Activated CD4-positive, CD25-positive, alpha-beta regulatory T cell treated with anti-CD3 and anti-CD28 coated beads, Interleukin-2, amount 50 U/mL, for 16 hours (primary cell): ENCODE measurements around the gene ELP5.

Experiments
- DNase-seq: peaks from one replicate; pipeline ENCODE4 v3.0.0-alpha.2; 2020; ENCODE audit warnings: low read depth, low spot score

The ELP5 gene, protein sequence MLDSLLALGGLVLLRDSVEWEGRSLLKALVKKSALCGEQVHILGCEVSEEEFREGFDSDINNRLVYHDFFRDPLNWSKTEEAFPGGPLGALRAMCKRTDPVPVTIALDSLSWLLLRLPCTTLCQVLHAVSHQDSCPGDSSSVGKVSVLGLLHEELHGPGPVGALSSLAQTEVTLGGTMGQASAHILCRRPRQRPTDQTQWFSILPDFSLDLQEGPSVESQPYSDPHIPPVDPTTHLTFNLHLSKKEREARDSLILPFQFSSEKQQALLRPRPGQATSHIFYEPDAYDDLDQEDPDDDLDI

DNA sequence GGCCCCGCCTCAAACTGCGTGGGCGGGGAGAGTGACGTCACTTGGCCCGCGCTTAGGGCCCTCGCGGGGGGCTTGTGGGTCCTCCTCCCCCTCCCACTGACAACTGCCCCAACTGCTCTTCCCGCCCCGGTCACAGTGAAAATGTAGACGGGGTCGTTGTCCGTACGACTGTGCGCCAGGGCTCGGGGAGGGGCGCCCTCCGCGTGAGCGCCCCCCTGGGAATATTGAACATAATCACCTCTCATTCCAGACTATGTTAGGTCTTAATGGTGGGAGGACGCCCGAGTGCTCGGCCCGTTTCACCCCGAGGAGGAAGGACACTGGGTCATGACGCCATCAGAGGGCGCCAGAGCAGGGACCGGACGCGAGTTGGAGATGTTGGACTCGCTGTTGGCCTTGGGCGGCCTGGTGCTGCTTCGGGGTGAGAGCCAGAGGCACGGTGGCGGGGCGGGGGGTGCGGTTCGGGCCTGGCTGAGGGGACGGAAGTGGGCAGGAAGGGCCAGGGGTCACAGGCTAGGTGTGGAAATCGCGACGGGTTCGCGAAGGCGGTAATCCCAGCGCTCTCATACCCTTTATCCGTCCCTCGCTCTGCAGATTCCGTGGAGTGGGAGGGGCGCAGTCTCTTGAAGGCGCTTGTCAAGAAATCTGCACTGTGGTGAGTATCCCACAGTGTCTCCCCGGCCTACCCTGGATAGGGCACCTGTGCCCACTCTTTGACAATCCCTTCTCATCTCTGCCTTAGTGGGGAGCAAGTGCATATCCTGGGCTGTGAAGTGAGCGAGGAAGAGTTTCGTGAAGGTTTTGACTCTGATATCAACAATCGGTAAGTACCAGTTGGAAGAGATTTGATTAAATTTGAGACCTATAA is at the start of gene ELP5:
Gene ELP5 (plus strand): TSS at position 40 of the 868 bp plus-strand sequence. CDS start 336 bp downstream, at position 376.
- DNase-seq, result peak; percentile 81

DNA sequence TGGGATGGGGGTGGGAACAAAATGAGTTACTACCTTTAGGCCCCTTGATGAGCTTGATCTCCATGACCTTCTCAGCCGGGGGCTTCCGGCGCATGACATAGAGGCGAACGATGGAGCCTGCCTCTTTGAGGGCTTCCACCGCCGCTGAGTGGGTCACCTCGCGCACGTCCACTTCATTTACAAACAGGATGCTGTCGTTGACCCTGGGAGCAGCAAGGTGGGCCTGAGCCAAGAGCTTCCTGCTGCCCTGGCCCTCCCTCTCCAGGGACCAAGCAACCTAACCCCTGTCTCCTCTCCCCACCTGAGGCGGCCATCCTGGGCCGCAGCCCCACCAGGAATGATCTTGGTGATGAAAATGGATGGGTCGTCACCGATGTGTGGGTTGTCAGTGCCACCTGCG is 48.6 kb upstream of the ELP5 start:
- DNase-seq, result no peak

DNA sequence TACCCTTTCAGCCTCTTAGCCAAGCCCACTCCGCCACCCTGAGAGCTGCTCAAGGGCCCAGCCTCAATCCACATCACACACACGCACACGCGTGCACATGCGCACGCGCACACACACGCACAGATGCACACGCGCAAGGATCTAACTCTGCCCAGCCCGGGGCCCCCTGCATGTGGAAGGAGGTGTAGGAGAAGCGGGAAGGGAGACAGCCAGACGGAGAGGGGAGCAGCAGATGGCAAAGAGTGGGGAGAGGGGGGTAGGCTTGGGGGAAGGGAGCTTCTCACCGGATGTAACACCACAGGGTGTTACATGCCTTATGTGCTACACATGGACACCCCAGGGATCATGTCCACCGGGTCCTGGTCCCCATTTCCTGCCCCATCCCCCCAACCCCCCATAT is 47.7 kb upstream of the ELP5 start:
- no peak for DNase-seq

DNA sequence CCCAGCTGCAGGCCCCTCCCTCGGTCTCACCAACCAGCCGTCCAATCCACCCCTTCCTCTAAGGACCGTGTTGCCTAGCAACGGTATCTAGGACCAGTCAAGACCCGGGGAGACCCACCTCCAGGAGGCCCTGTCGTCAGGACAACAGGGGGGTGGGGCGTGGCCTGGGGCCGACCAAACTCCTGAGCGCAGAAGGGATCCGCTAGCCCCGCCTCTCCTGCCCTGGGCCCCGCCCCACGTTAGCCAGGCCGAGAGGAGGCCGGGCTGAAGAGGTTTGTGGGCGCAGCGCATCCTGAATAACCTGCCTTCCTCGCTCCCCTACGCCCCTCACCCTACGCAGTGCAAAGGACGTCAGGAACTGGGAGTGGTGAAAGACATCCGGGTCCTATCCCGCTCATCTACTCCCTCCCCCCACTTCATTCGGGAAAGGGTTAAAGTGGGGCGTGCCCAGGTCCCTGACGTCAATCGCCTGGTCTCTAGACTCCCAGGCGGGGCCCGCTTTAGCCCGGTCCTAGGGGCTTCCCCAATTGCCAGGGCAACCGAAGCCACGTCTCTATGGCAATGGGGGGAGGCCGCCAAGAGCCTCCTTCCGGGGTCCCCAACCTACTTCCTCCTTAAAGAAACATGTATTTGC is 47.1 kb upstream of the ELP5 start:
- peak; percentile 88 for DNase-seq

DNA sequence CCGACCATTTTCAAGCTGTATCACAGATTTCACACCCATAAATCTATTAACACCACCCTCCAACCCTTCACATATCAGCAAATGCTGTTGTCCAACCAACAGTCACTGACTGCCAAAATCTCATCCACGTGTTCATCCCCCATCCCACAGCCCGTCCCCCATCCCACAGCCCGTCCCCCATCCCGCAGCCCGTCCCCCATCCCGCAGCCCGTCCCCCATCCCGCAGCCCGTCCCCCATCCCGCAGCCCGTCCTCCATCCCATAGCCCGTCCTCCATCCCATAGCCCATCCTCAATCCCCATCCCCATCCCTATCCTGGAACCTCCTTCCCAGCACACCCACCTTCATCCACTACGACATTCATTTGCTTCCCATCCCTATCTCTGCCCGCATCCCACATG is 46.5 kb upstream of the ELP5 start:
- no peak for DNase-seq

DNA sequence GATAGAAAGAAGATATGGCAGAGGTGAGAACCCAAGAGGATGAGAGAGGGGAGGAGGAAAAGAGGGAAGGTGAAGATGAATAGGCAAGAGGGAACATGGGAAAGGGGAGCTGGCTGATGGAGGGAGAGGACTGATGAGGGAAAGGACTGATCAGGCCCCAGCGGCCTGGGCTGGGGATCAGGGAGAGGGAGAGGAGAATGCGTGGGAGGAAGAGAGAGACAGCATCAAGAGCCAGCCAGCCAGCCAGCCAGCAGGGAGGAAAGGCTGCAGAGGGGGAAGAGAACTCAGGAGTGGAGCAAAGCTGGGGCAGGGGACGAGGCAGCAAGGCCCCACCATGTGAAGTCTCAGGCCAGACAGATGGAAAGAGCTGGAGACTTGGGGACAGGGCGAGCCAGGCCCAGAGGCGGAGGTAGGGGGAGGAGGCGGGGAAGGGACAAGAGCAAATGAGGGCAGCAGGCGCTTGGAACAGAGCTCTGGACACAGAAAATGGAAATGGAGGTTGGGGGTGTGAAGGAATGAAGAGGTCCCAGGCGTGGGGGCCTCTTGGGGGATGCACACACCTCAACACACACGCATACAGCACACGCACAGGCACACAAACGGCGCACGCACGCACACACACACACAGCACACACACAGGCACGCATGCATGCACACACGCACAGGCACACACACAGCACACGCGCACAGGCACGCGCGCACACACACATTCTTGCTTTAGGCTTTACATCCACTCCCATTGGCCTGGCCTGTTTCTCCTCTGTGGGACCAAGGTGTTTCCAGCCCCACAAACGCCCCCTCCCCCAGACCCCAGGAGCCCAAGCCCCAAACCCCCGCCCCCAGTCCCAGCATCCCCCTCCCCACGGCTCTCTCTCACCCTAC is 44.7 kb upstream of the ELP5 start:
- DNase-seq, result no peak

DNA sequence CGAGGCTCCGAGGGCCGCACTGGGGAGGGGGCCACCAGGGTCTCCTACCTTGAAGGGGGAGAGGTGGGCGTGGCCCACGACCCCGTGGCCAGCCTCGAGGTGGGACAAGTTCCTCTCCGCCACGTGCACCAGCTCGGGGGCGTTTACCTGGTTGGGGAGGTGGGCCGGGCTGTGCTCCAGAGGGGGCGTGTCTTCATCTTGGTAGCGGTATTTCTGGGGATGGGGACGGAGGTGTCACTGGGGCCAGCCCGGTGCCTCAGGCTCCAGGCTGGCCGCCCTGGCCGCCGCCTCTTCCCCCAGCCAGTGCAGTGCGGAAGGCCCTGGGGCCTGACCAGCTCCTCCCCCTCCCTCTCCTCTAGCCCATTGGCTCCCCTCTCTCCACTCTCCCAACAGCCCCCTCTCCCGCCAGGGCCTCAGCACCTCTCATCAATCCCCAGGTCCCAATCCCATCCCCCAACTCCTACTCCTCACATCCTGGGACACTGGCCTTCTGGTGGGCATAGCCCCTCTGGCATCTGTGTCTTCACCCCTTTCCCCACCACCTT is 43.9 kb upstream of the ELP5 start:
- no peak for DNase-seq

DNA sequence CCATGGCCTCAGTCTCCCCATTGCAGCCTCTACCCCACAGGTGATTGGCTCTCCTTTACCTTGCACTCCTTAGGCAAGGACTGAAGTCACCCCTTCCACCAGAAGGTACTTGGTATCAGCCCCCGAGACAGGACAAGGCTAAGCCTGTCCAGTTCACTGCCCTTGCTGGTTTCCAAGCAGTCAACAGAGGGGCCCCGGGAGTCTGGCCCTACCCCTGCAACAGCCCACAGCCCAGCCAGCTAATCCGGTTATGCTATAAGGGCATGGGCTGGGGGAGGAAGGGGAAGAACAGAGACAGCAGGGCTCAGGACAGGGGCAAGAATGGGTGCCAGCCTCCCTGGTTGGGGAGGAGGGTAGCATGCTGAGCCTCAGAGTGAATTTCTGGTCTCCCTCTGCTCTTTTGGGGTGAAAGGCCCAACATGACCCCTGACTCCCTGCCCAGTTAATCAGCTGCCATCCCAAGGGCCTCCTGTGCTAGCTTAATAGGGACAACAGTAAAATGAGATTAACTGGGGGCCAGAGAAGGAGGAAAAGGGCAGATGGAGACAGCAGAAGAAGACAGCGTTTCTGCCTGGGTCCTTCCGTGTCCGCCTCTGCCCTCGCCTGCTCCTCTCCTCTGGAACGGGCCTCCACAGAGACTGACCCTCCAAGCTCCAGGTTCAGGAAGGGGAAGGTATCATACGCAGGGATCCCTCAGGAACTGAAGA is 43.1 kb upstream of the ELP5 start:
- DNase-seq, result no peak

DNA sequence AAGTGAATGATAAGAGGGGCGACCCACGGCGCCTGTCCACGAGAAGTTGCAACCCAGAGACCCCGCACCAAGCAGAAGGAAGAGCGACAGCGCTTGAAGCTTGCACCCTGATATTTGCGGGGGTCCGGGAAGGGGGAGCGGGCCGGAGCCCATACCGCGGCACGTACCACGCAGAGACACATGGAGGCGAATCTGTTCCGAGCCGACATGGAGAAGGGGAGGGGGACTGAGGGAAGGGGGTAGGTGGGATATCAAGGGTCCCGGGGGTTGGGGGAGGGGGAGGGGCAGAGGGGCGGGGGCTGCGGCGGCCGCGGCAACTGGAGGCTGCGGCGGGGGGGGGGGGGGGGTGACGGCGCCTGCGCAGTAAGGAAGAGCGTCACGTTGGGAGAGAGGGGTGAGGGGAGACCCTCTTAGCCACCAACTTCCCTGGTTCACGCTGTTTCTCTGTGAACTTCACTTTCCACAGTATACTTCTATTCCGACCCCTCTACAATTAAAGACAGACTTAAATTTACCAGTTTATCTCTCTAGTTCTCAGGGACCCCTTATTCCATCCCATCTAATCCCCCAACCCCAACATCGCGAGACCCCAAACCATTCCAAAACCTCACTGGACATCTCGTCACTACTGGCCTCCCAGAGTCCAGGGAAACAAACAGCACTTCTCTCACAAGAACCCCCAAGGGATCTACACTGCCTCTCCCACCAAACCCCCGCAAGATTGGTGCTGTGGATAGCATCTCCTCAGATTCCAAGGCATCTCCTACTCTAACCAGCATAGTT is 40.3 kb upstream of the ELP5 start:
- DNase-seq, result no peak

DNA sequence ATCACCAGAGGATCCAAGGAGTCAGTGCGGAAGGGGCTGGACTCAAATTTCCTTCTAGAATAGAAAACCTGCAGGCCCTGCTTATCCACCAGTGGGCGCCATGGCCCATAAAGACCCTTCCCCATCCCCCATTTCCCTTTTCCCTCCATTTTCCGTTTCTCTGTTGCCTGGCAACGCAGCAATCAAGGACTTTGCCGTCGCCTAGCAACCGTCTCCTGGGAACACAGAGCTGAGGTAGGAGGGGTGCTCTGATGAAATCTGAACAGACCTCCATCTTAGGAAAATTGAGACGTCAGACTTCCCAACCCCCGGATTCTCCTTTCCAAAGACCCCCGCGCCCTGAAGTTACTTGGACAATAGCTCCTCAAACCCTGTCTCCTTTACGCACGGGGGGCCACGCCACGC is 38.1 kb upstream of the ELP5 start:
- no peak for DNase-seq

DNA sequence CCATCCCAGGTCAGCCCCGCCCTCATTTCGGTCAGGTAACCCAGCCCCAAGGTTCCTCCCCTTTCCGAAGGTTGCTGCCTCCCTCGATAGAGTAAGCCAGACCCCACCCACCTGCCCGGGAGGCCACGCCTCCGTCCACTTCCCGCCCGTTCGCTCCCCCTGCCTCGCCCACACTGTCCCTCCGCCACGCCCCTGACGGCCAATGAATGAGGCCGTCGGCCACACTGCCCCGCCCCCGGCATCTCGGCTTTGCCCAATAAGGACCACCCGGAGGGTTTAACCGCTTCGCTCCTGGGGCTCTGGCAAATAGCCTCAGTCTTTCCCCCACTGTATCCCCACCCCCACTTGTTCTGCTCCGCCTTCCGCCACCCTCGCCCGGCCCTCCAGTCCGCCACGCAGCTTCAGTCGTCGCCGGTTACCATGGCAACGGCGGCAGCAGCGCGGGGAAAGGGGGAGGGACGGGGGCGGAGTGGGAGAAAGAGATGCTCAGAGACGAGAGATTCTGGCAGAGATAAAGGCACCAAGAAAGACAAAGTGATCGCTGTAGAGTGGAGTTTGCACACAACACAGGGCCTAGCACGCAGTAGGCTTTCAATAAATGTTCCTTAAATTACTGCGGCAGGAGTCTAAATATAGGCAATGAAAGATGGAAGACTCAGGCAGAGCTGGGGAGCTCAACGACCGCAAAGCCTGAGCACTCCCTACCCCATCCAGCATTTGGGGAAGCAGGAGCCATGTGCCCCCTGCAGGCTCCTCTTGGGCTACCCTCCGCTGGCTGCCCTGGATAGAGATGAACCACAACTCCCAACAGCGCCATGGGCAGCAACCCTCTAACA is 37.5 kb upstream of the ELP5 start:
- peak; percentile 94 for DNase-seq

DNA sequence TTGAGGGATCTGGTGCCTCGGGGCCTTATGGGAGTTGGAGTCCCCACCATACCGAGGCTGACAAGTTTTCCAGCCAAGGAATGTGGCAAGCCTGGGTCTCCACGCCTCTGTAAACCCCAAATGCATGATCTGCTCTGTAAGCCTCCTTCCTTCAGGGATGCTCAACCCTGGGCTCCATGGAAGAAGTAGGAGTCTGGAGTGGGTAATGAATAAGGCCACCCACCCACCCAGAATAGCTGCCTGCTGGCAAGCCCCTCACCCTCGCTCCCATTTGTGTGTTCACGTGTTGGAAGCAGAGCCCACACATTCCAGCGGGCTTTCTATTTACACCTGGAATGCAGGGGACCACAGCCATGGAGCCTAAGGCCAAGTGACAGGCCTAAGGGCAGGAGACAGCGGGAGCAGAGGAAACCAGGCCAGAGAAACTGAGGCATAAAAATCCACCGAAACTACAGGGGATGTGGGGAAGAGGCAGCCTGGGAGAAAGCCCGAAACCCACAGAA is 36.8 kb upstream of the ELP5 start:
- no peak for DNase-seq

DNA sequence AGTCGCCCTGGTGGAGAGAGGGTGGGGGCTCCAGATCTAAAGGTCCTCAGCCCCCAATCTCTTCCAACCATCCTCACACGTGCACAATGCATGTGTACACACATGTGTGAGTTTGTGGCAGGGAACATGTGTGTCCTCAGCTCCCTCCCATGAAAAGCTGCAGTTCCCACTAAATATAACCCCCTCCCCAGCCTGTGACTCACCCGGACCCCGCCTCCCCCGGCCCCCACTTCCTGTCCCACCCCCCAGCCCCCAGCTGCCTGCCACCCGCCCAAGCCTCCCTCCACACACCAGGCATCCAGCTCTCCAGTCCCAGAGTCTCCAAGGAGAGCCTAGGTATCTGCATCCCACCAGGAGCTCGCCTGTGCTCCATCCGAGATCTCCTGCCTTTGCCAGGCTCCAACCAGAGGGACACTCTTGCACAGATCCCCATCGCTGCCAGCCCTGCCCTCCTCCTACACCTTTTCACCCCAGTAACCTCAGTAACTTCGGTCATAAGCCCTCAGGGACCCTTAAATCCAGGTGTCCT is 36.3 kb upstream of the ELP5 start:
- DNase-seq, result no peak

DNA sequence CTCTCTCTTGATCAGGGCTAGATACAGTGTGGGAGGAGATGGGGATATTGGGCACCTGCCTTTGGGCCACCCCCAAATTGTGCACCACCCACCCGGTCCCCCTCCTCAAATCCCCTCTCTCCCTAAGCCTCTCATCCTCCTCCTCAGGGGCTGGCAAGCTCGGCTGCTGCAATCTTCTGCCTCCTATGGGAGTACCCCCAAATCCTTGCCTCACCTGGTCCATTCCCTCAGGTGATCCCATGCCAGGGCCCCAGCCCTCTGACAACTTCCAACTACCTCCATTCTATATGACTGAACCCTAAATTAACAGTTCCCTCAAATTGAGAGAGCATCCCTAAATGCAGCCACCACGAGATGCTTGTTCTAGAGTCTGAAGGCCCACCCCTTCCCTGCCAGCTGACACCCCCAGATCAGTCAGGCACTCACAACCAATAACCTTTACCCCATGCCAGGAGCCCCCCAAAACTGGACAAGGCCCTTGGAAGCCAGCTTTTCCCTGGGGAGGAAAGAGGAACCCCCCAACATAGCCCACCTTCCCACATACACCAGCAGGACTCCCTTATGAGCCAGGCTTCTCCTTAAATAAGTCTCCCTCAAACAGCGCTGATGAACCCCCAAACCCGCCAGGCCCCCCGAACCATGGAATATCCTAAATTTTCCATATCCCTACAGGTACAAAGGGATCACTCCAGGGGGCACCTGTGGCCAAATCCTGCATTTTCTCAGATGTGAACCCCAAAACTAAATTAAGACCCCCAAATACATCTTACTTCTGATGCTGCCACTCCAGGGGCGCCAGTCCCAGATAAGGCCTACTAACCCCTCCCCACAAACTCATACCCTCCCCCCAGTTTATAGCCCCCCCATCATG is 35.5 kb upstream of the ELP5 start:
- no peak for DNase-seq

DNA sequence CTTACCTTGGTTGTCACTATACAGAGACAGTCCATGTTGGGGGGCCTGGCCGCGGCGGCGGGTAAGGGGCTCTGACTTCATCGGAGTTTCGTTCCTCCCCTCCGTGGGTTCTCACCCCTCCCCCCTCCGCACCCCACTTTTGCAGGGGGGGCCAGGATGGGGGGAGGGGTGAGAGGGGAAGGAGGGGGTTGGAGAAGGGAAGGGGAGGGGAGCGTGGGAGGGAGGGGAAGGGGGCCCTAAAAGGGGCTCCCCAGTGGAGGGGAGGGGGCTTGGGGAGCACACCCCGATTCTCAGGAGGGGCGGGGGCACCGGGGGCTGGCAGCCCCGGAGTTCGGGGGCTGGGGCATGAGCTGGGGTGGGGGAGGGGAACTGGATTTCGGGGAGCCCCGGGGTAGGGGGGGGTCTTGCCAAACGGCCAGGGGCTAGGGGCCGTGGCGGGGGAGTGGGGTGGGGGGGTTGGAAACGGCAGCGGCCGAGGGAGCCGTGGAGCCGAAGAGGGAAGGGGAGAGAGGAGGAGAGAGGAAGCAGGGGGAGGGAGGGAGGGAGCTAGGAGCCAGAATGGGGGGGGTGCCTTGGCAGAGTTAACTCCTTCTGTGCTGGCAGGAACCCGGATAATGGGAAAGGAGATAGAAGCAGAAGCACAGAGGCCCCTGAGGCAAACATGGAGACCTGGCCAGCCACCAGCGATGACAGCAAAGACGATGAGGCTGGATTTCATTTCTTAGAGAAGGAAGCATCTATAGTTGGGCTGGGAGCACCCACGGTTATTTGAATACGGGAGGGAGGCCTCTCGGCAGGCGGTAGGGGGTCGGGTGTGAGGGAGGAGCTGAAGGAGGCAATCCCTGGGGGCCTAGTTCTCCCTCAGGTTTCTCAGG is 34.7 kb upstream of the ELP5 start:
- DNase-seq, result no peak

DNA sequence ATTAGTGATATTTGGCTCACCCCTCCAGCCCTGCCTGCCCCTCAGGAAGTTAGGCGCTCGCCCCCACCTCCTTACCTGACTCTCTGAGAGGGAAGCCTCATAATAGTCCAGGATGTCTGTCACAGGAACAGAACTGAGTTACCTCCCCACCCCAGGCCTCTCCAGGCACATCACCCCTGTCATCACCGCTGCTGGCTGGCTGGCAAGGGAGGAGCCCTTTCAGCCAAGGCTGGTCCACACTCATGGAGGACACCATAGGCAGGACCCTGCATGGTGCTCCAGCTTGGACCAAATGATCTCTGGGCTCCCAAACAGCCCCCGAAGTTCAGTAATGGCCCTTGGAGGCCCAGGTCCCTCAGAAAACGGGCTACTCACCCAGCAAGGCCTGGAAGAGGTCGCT is 33.8 kb upstream of the ELP5 start:
- DNase-seq, result no peak

DNA sequence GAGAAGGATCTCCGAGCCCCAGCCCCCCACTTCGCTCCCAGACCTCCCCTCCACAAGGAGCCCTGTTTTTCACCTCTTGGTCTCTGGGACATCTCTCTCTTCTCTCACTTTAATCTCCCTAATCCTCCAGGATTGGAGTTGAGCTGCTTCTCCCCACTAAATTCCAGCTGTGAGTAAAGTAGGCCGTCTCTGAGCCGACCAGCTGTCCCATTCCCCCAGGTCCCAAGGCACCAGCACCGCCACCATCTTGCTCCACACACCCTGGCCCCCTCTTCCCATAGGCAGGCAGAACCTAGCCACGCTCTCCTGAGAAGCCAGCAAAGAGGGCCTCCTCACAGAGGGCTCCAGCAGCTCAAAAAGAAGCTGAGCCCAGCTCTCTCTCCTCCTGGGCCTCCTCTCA is 33.3 kb upstream of the ELP5 start:
- no peak for DNase-seq
